GM12878 (cell line): ENCODE results near the gene LTBP2. TPM values are rescaled to one million over a fixed set of nuclear protein-coding genes. Genes with fewer than 3 reads are reported as not detected.

Experiments used
- ATAC-seq: fragments of 200-7000 bp; cut with Tn5 transposase; 3 replicates; pipeline ENCODE4 v1.9.1; 2020; ENCODE audit warnings: mild to moderate bottlenecking, moderate library complexity
- BruUV-seq: library from RNA; stranded (reverse); fragments of 400-500 nt; replicated peaks from 2 replicates; lab custom pipeline; 2021; lab: Mats Ljungman, UMichigan
- CTCF ChIA-PET: fragments of 300-600 bp; sonication (Branson Sonifier 250); formaldehyde crosslinking; extraction: SDS; loops from one replicate; lab custom pipeline; 2021; ENCODE audit warnings: inconsistent platforms; lab: Yijun Ruan, JAX
- POLR2A ChIA-PET: fragments of 350-600 bp; formaldehyde crosslinking; extraction: SDS; loops from one replicate; lab custom pipeline; 2021; ENCODE audit warnings: inconsistent platforms; lab: Charles Lee
- RAD21 ChIA-PET: fragments of 300-600 bp; sonication (Branson Sonifier 250); formaldehyde crosslinking; loops from one replicate; lab custom pipeline; 2023; ENCODE audit warnings: antibody characterized with exemption; ENCODE audit not compliant: unreplicated experiment; lab: Charles Lee
- SMC1A ChIA-PET: fragments of 300-600 bp; sonication (Branson Sonifier 250); formaldehyde crosslinking; loops from one replicate; lab custom pipeline; 2023; ENCODE audit not compliant: unreplicated experiment, uncharacterized antibody; lab: Charles Lee
- DNase-seq: peaks from one replicate; pipeline ENCODE4 v3.0.0-alpha.2; 2011; ENCODE audit warnings: low read depth, low spot score
- FAIRE-seq: peaks from 3 replicates; lab custom pipeline; 2011; peaks lifted over from hg19 to GRCh38; lab: Jason Lieb, UNC
- H2AFZ ChIP-seq: 2 replicates; pipeline ENCODE4 v1.6.0; 2011; ENCODE audit warnings: low read depth, low read length, control low read depth; ENCODE audit not compliant: control insufficient read depth
- H3K27ac ChIP-seq: 2 replicates; pipeline ENCODE4 v1.5.1; 2011; ENCODE audit warnings: control low read depth; ENCODE audit not compliant: control insufficient read depth, insufficient read depth
- H3K27me3 ChIP-seq, 2 experiments: replicated peaks in 1 of 2; 2 replicates each; pipeline versions ENCODE4 v1.6.0 to v1.6.1; 2011; ENCODE audit warnings: low read length in 1 of 2; ENCODE audit not compliant: control insufficient read depth in 2 of 2, insufficient read depth in 2 of 2
- H3K36me3 ChIP-seq, 2 experiments: 2 replicates each; pipeline ENCODE4 v1.5.1; 2011; ENCODE audit warnings: low read length in 1 of 2; ENCODE audit not compliant: control insufficient read depth in 2 of 2, insufficient read depth in 2 of 2
- H3K4me1 ChIP-seq: 2 replicates; pipeline ENCODE4 v1.6.1; 2011; ENCODE audit warnings: mild to moderate bottlenecking, low read length, moderate library complexity, mixed read lengths; ENCODE audit not compliant: control insufficient read depth, insufficient read depth
- H3K4me2 ChIP-seq: 2 replicates; pipeline ENCODE4 v1.6.0; 2011; ENCODE audit warnings: control low read depth; ENCODE audit not compliant: control insufficient read depth, insufficient read depth
- H3K4me3 ChIP-seq: fragments of 200-600 bp; sonication (generic); 2 replicates; pipeline ENCODE4 v1.5.1; 2016
- H3K79me2 ChIP-seq: 2 replicates; pipeline ENCODE4 v1.6.0; 2011; ENCODE audit warnings: low read length; ENCODE audit not compliant: control insufficient read depth, insufficient read depth
- H3K9ac ChIP-seq: 2 replicates; pipeline ENCODE4 v1.8.0; 2011; ENCODE audit warnings: low read length, control low read depth, mixed read lengths; ENCODE audit not compliant: control insufficient read depth, insufficient read depth
- H3K9me3 ChIP-seq: replicated peaks from 3 replicates; pipeline ENCODE4 v1.5.1; 2011; ENCODE audit warnings: mild to moderate bottlenecking, low read length; ENCODE audit not compliant: control insufficient read depth, insufficient read depth
- H4K20me1 ChIP-seq: 2 replicates; pipeline ENCODE4 v1.6.0; 2011; ENCODE audit not compliant: control insufficient read depth, insufficient read depth
- EGR1 ChIP-seq, 2 experiments: IDR thresholded peaks; 1 replicate in 1 of 2; 2 replicates in 1 of 2; pipeline ENCODE4 v1.6.1; 2011 to 2012; ENCODE audit warnings: low read depth in 2 of 2, low read length in 2 of 2, borderline replicate concordance in 1 of 2, mild to moderate bottlenecking in 1 of 2, moderate library complexity in 1 of 2
- HCFC1 ChIP-seq: fragments of 150-350 bp; IDR thresholded peaks from 2 replicates; pipeline ENCODE4 v1.6.1; 2014; ENCODE audit warnings: low read length
- WGBS: methylation state at CpG from one replicate; pipeline ENCODE4 v1.1.6; 2016; ENCODE audit warnings: low lambda C conversion rate; ENCODE audit not compliant: insufficient replicate concordance, insufficient coverage; ENCODE audit errors: missing lambda C conversion rate; 5-methylcytosine and 5-hydroxymethylcytosine counted together
- in situ Hi-C: fragments of 300-500 bp; cut with MboI; formaldehyde crosslinking; loops from 9 replicates; pipeline ENCODE4 v1.14.3; 2018; ENCODE audit warnings: mixed read lengths
- intact Hi-C: fragments of 100-400 bp; cut with micrococcal nuclease; formaldehyde crosslinking; loops from one replicate; pipeline ENCODE4 v1.14.2; 2022; ENCODE audit not compliant: unreplicated experiment
- polyA plus RNA-seq, 11 experiments: library from polyadenylated mRNA; depleted of rRNA in 4 of 11; unstranded in 6 of 11; stranded (reverse) in 5 of 11; fragments of >200 nt; fragmentation: Nextera tagmentation in 4 of 11; fragmentation: Illumina TruSeq in 1 of 11; extraction: Ambion mirVana in 4 of 11; extraction: Trizol in 1 of 11; gene quantifications; 1 replicate in 1 of 11; 2 replicates in 10 of 11; pipeline versions ENCODE4 v1.2.1 to v1.2.3, GENCODE V29; 2011 to 2016; ENCODE audit warnings: inconsistent platforms in 2 of 11, missing spikeins in 2 of 11, low read depth in 1 of 11
- total RNA-seq, 4 experiments: library from RNA; depleted of rRNA in 3 of 4; stranded (reverse); fragments of >200 nt in 3 of 4; fragmentation: Illumina TruSeq in 1 of 4; extraction: Trizol in 1 of 4; gene quantifications; 2 replicates each; pipeline versions ENCODE4 v1.2.1 to v1.2.3, GENCODE V29; 2013 to 2021
- TF ChIP-seq, protein P1 (sequence below): fragments of 450-650 bp; IDR thresholded peaks from 2 replicates; pipeline ENCODE4 v1.6.1; 2018; ENCODE audit warnings: mild to moderate bottlenecking, low read depth, moderate library complexity; ENCODE audit not compliant: partially characterized antibody
- TF ChIP-seq, protein P2 (sequence below): fragments of 450-650 bp; IDR thresholded peaks from 2 replicates; pipeline ENCODE4 v1.6.1; 2017; ENCODE audit warnings: low read depth, mild to moderate bottlenecking, moderate library complexity

Gene LTBP2
- total and polyA plus RNA-seq, 10 of the 15 experiments (the other 5 are each of a cell fraction or from before 2014, with no cell fraction given), result 0.03 to 0.23 (median 0.06) TPM; not detected in 1

DNA sequence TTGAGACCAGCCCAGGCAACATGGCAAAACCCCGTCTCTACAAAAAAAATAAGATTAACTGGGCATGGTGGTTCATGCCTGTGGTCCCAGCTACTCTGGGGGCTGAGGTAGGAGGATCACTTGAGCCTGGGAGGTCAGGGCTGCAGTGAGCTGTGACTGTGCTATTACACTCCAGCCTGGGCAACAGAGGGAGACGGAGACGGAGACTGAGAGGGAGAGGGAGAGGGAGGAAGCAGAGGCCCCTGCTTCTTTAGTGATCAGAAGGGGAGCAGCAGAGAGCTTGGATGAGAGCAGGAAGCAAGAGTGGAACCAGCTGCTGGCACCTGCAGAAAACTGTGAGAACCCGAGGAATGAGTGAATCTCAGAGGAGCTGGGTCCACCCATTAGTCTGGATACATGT lies 72.5 kb downstream of the LTBP2 start:
- H3K9ac ChIP-seq, result no peak overlapping the region
- BruUV-seq, result no TSS peak
- no peak for FAIRE-seq
- CTCF ChIA-PET, result interaction anchor here (0.7 kb wide), 1 partner anchor 34 kb away, joined by 4 read pairs; no protein-coding TSS in a partner anchor
- POLR2A ChIA-PET, result no interaction called here
- ATAC-seq, result no peak
- no peak overlapping the region for H3K4me3 ChIP-seq
- no peak overlapping the region for H2AFZ ChIP-seq
- SMC1A ChIA-PET, result interaction anchor here (1.0 kb wide), 1 partner anchor 189 kb away, joined by 3 read pairs; no protein-coding TSS in a partner anchor
- H3K79me2 ChIP-seq, result no peaks in the 10 kb centered on the region
- no peaks in the 10 kb centered on the region for H3K36me3 ChIP-seq
- H4K20me1 ChIP-seq, result no peaks in the 10 kb centered on the region
- intact Hi-C loops, result loop anchor here (5.0 kb wide), 1 partner anchor 177 kb away; no protein-coding TSS in a partner anchor
- H3K4me2 ChIP-seq, result no peak overlapping the region
- no peak overlapping the region for H3K27ac ChIP-seq
- no peaks in the 10 kb centered on the region for H3K9me3 ChIP-seq
- in situ Hi-C loops, result no loop called here
- RAD21 ChIA-PET, result no interaction called here
- H3K27me3 ChIP-seq, result peaks cover 2% of the 10 kb centered on the region in 2 experiments; a peak in 3 of 4 replicates
- TF ChIP-seq EGR1 (IDR thresholded peaks at IDR 0.05; ENCODE audit: borderline replicate concordance in 1 of 2, low read depth in 2 of 2, low read length in 2 of 2), result no peak
- TF ChIP-seq, protein P1, sequence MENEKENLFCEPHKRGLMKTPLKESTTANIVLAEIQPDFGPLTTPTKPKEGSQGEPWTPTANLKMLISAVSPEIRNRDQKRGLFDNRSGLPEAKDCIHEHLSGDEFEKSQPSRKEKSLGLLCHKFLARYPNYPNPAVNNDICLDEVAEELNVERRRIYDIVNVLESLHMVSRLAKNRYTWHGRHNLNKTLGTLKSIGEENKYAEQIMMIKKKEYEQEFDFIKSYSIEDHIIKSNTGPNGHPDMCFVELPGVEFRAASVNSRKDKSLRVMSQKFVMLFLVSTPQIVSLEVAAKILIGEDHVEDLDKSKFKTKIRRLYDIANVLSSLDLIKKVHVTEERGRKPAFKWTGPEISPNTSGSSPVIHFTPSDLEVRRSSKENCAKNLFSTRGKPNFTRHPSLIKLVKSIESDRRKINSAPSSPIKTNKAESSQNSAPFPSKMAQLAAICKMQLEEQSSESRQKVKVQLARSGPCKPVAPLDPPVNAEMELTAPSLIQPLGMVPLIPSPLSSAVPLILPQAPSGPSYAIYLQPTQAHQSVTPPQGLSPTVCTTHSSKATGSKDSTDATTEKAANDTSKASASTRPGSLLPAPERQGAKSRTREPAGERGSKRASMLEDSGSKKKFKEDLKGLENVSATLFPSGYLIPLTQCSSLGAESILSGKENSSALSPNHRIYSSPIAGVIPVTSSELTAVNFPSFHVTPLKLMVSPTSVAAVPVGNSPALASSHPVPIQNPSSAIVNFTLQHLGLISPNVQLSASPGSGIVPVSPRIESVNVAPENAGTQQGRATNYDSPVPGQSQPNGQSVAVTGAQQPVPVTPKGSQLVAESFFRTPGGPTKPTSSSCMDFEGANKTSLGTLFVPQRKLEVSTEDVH, result no peak
- TF ChIP-seq, protein P2, sequence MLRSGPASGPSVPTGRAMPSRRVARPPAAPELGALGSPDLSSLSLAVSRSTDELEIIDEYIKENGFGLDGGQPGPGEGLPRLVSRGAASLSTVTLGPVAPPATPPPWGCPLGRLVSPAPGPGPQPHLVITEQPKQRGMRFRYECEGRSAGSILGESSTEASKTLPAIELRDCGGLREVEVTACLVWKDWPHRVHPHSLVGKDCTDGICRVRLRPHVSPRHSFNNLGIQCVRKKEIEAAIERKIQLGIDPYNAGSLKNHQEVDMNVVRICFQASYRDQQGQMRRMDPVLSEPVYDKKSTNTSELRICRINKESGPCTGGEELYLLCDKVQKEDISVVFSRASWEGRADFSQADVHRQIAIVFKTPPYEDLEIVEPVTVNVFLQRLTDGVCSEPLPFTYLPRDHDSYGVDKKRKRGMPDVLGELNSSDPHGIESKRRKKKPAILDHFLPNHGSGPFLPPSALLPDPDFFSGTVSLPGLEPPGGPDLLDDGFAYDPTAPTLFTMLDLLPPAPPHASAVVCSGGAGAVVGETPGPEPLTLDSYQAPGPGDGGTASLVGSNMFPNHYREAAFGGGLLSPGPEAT, result no peak
- TF ChIP-seq HCFC1, result no peak
- no peak for DNase-seq
- no peaks in the 10 kb centered on the region for H3K4me1 ChIP-seq
- WGBS, result 1% methylated on average over 4 of the region's 4 CpGs
